Neural cell (in vitro differentiated cells): ENCODE measurements around the gene MTARC1. TPM values are rescaled to one million over a fixed set of nuclear protein-coding genes. Genes with fewer than 3 reads are reported as not detected.

Experiments
- H2AFZ ChIP-seq: fragments of 200-600, 300-800 bp; sonication (generic), shearing (Covaris generic); 2 replicates; pipeline ENCODE4 v1.6.0; 2014; ENCODE audit warnings: low read depth, mild to moderate bottlenecking, antibody characterized with exemption, low read length, moderate library complexity
- H3F3A ChIP-seq: fragments of 200-600 bp; shearing (Covaris generic); 2 replicates; pipeline ENCODE4 v1.6.1; 2016; ENCODE audit warnings: mild to moderate bottlenecking, moderate library complexity, mixed read lengths, antibody characterized with exemption, low read length; ENCODE audit not compliant: insufficient read depth, poor library complexity, severe bottlenecking
- H3K27ac ChIP-seq: fragments of 200-600, 300-800 bp; sonication (generic), shearing (Covaris generic); 2 replicates; pipeline ENCODE4 v1.5.1; 2014; ENCODE audit warnings: mild to moderate bottlenecking, low read length, moderate library complexity
- H3K27me3 ChIP-seq: fragments of 300-800, 200-600 bp; sonication (generic), shearing (Covaris generic); 2 replicates; pipeline ENCODE4 v1.6.0; 2014; ENCODE audit warnings: mild to moderate bottlenecking, low read depth, low read length, moderate library complexity; ENCODE audit not compliant: insufficient read depth
- H3K36me3 ChIP-seq: fragments of 300-800, 200-600 bp; sonication (generic), shearing (Covaris generic); 2 replicates; pipeline ENCODE4 v1.5.1; 2014; ENCODE audit warnings: mild to moderate bottlenecking, antibody characterized with exemption, low read length, moderate library complexity; ENCODE audit not compliant: insufficient read depth
- H3K4me2 ChIP-seq: fragments of 300-800, 200-600 bp; sonication (generic), shearing (Covaris generic); 2 replicates; pipeline ENCODE4 v1.6.0; 2014; ENCODE audit warnings: mild to moderate bottlenecking, low read length
- H3K4me3 ChIP-seq: fragments of 300-800, 200-600 bp; sonication (generic), shearing (Covaris generic); 2 replicates; pipeline ENCODE4 v1.5.1; 2014; ENCODE audit warnings: mild to moderate bottlenecking, low read length, moderate library complexity
- H3K79me2 ChIP-seq: fragments of 200-600 bp; shearing (Covaris generic); replicated peaks from 2 replicates; pipeline ENCODE4 v1.6.0; 2014; ENCODE audit warnings: mild to moderate bottlenecking, low read length, moderate library complexity; ENCODE audit not compliant: insufficient read depth
- H3K9ac ChIP-seq: fragments of 300-800, 200-600 bp; sonication (generic), shearing (Covaris generic); 2 replicates; pipeline ENCODE4 v1.6.1; 2016; ENCODE audit warnings: mild to moderate bottlenecking, low read length, mixed read lengths
- H3K9me2 ChIP-seq: fragments of 200-600 bp; shearing (Covaris generic); 2 replicates; pipeline ENCODE4 v1.6.1; 2016; ENCODE audit warnings: mild to moderate bottlenecking, low read length, mixed read lengths; ENCODE audit not compliant: insufficient read depth
- H3K9me3 ChIP-seq: fragments of 200-600, 300-800 bp; sonication (generic), shearing (Covaris generic); 2 replicates; pipeline ENCODE4 v1.6.1; 2016; ENCODE audit warnings: mild to moderate bottlenecking, mixed run types, low read length, moderate library complexity, mixed read lengths
- H4K20me1 ChIP-seq: fragments of 200-600 bp; shearing (Covaris generic); 2 replicates; pipeline ENCODE4 v1.6.1; 2016; ENCODE audit warnings: mild to moderate bottlenecking, mixed run types; ENCODE audit not compliant: insufficient read depth
- EZH2 ChIP-seq: fragments of 200-600, 300-800 bp; shearing (Covaris generic), sonication (generic); IDR thresholded peaks from 2 replicates; pipeline ENCODE4 v1.6.1; 2014; ENCODE audit warnings: antibody characterized with exemption, low read length, borderline replicate concordance, mild to moderate bottlenecking; ENCODE audit not compliant: insufficient read depth, poor library complexity, severe bottlenecking
- REST ChIP-seq: IDR thresholded peaks from 2 replicates; pipeline ENCODE4 v1.6.1; 2012; ENCODE audit warnings: borderline replicate concordance
- SMC3 ChIP-seq: fragments of 450-650 bp; conservative IDR thresholded peaks from 2 replicates; pipeline ENCODE4 v1.6.1; 2014; ENCODE audit warnings: antibody characterized with exemption, mild to moderate bottlenecking, moderate library complexity; ENCODE audit not compliant: poor library complexity
- polyA plus RNA-seq: library from polyadenylated mRNA; depleted of rRNA; stranded (reverse); fragments of >200 nt; gene quantifications from 2 replicates; pipeline ENCODE4 v1.2.3, GENCODE V29; 2014

Gene MTARC1
- polyA plus RNA-seq, 1 donor from 2014 or later, result 4.2 TPM

DNA sequence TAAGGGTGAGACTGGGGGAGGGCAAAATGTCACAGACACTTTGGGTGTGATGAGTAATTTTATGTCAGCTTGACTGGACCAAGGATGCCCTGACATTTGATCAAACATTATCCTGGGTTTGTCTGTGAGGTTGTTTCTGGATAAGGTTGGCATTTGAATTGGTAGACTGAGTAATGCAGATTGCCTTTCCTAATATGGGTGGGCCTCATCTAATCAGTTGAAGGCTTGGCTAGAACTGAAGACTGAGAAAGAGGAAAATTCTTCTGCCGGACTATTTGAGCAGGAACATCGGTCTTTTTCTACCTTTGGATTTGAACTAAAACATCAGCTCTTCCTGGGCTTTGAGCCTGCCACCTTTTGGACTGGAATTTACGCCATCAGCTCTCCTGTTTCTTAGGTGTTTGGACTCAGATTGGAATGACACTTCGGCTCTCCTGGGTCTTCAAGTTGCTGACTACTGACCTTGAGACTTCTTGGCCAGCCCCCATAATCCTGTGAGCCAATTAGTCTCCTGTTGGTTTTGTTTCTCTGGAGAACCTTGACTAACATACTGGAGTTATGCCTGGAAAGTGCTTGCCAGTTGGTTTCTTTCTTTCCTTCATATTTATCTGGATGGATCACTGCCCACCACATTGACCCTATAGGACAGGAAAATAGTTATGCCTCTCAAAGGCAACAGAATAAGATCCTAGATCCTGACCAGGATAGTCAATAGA is 47.6 kb downstream of the MTARC1 start:
- H3K9me3 ChIP-seq, result no peaks in the 10 kb centered on the region
- H3K4me2 ChIP-seq, result no peak overlapping the region
- H3K4me3 ChIP-seq, result no peak overlapping the region
- no peaks in the 10 kb centered on the region for H4K20me1 ChIP-seq
- H3F3A ChIP-seq, result no peaks in the 10 kb centered on the region
- H3K36me3 ChIP-seq, result no peaks in the 10 kb centered on the region
- H3K27ac ChIP-seq, result no peak overlapping the region
- no peaks in the 10 kb centered on the region for H3K9me2 ChIP-seq
- no peak for TF ChIP-seq SMC3
- no peak for TF ChIP-seq REST
- no peak for TF ChIP-seq EZH2
- H3K79me2 ChIP-seq, result no peaks in the 10 kb centered on the region
- no peak overlapping the region for H2AFZ ChIP-seq
- no peak overlapping the region for H3K9ac ChIP-seq
- no peaks in the 10 kb centered on the region for H3K27me3 ChIP-seq

Other genes starting within 250 kb of the MTARC1 start
- 0.42 and 0.88 TPM in 2 replicates for gene C1orf115, start 96.5 kb upstream of the MTARC1 start, polyA plus RNA-seq
- gene MTARC2, start 38.6 kb upstream of the MTARC1 start, polyA plus RNA-seq, result 2.1 TPM in 1 of 2 replicates, not detected in the other
- 0.56 TPM in 1 of 2 replicates, not detected in the other for gene HLX, start 92.5 kb downstream of the MTARC1 start, polyA plus RNA-seq